Skin of body (tissue), 2 donors: ENCODE measurements around the gene TFB2M. TPM values are rescaled to one million over a fixed set of nuclear protein-coding genes. Genes with fewer than 3 reads are reported as not detected.

Source experiments
- DNase-seq: peaks from one replicate; lab custom pipeline; 2025; lab: John Stamatoyannopoulos, UW
- total RNA-seq: library from RNA; depleted of rRNA; stranded (reverse); fragments of >200 nt; gene quantifications from one replicate; pipeline ENCODE4 v1.2.3, GENCODE V29; 2014

Gene TFB2M
- total RNA-seq, 1 donor from 2014 or later: 15.5 TPM

- no peak for DNase-seq
These were observed 11.9 kb downstream of the TFB2M start for GRCh38 chr1:246554201-246554600.

GRCh38 chr1:246552110-246552509 lies 14.0 kb downstream of the TFB2M start:
- no peak for DNase-seq

- no peak for DNase-seq
These were observed 15.7 kb downstream of the TFB2M start for GRCh38 chr1:246550402-246550801.

- no peak for DNase-seq
These were observed 16.4 kb downstream of the TFB2M start for GRCh38 chr1:246549665-246550064.

- no peak for DNase-seq
These were observed 22.1 kb downstream of the TFB2M start for GRCh38 chr1:246544001-246544400.

GRCh38 chr1:246540738-246541491 lies 25.1 kb downstream of the TFB2M start:
- no peak for DNase-seq

GRCh38 chr1:246537887-246538286 lies 28.2 kb downstream of the TFB2M start:
- no peak for DNase-seq

- DNase-seq: no peak
These were observed 28.6 kb downstream of the TFB2M start for GRCh38 chr1:246537441-246537840.

GRCh38 chr1:246534114-246534513 lies 31.9 kb downstream of the TFB2M start:
- no peak for DNase-seq

GRCh38 chr1:246533371-246533905 lies 32.6 kb downstream of the TFB2M start:
- DNase-seq: no peak

GRCh38 chr1:246532519-246532918 lies 33.5 kb downstream of the TFB2M start:
- DNase-seq: no peak

GRCh38 chr1:246530482-246530881 lies 35.6 kb downstream of the TFB2M start:
- DNase-seq: no peak

GRCh38 chr1:246528933-246529731 lies 36.9 kb downstream of the TFB2M start:
- no peak for DNase-seq

GRCh38 chr1:246527402-246528088 lies 38.5 kb downstream of the TFB2M start:
- no peak for DNase-seq

- DNase-seq: no peak
These were observed 39.1 kb downstream of the TFB2M start for GRCh38 chr1:246526915-246527314.

- DNase-seq: no peak
These were observed 39.7 kb downstream of the TFB2M start for GRCh38 chr1:246526380-246526779.

GRCh38 chr1:246519514-246519913 lies 46.5 kb downstream of the TFB2M start:
- DNase-seq: no peak

- DNase-seq: no peak
These were observed 47.4 kb downstream of the TFB2M start for GRCh38 chr1:246518456-246519205.

- no peak for DNase-seq
These were observed 48.7 kb downstream of the TFB2M start for GRCh38 chr1:246517391-246517790.

GRCh38 chr1:246516126-246516525 lies 49.9 kb downstream of the TFB2M start:
- no peak for DNase-seq

GRCh38 chr1:246515390-246516005 lies 50.6 kb downstream of the TFB2M start:
- DNase-seq: no peak
